Measurements from ENCODE around the gene TTC24. TPM values are rescaled to one million over a fixed set of nuclear protein-coding genes. Genes with fewer than 3 reads are reported as not detected.

The TTC24 gene
- total RNA-seq, 3 donors from 2014 or later: not detected

DNA sequence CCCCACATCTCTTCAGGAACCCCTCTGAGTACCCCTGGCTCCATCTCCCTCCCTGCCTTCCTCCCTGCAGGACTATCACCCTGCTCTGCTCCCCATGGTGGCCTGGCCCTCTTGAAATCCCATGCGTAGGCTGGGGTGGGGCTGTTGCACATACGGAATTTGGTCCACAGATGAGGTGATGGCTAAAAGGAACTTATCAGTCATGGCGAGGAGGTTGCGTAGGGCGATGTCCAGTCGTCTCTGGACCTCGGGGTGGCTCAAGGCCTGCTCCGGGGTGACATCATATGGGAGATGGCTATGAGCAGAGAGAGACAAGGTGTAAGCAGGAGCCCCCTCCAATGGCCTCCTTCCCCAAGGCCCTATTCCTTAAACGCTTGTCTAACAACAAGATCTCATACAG, 42.5 kb upstream of the TTC24 start:
- no peak overlapping the region for H3K4me3 ChIP-seq
- H3K9me3 ChIP-seq: no peaks in the 10 kb centered on the region
- no peak for DNase-seq (ENCODE audit: low spot score in 2 of 2)
- H3K4me1 ChIP-seq: no peaks in the 10 kb centered on the region
- intact Hi-C loops (cut with DNase I; ENCODE audit: low total_unique reads): no loop called here
- TF ChIP-seq POLR2AphosphoS5 (IDR thresholded peaks at IDR 0.05): no peak
- TF ChIP-seq, protein P1, sequence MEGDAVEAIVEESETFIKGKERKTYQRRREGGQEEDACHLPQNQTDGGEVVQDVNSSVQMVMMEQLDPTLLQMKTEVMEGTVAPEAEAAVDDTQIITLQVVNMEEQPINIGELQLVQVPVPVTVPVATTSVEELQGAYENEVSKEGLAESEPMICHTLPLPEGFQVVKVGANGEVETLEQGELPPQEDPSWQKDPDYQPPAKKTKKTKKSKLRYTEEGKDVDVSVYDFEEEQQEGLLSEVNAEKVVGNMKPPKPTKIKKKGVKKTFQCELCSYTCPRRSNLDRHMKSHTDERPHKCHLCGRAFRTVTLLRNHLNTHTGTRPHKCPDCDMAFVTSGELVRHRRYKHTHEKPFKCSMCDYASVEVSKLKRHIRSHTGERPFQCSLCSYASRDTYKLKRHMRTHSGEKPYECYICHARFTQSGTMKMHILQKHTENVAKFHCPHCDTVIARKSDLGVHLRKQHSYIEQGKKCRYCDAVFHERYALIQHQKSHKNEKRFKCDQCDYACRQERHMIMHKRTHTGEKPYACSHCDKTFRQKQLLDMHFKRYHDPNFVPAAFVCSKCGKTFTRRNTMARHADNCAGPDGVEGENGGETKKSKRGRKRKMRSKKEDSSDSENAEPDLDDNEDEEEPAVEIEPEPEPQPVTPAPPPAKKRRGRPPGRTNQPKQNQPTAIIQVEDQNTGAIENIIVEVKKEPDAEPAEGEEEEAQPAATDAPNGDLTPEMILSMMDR (IDR thresholded peaks at IDR 0.05): no peak
- no peak for TF ChIP-seq POLR2A (IDR thresholded peaks at IDR 0.05)
- no peaks in the 10 kb centered on the region for H3K27me3 ChIP-seq
- H3K36me3 ChIP-seq: no peaks in the 10 kb centered on the region
- H3K27ac ChIP-seq: no peak overlapping the region

DNA sequence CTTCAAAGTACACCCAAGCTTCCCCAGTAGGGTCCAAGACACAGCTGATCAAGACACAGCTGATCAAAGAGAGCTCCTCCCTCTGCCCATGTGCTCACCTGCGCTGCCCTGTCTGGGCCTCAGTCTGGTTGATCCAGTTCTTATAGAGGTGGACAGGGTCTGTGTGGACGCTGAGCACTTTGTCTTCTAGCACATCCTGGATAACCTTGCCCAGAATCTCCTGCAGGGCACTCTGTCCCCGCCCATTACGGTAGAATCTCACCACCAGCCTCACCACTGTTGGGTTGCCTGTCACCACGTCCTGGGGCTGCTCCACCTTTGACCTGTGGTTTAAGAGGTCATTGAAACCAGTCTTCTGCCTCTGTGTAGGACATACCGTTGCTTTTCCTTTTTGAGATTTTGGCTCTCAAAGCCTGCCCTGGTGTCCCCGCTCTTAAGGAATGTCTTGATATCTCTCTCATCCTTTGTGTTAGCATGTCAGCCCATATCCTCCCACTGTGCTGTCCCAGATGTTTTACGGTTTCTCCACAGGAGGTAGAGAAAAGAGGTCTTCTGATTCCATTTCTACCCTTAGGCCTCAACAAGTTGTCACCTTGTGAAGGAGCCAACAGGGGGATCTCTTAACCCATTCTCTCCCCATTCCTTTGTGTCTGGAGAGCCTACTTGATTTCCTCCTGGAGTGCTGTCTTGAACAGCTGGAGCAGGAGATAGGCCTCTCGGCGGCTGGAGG, 40.6 kb upstream of the TTC24 start:
- Histone ChIP-seq H3K27ac (no peak overlapping the region), H3K36me3 (no peaks in the 10 kb centered on the region), H3K4me3 (no peak overlapping the region), H3K27me3 (no peaks in the 10 kb centered on the region), H3K9me3 (no peaks in the 10 kb centered on the region), H3K4me1 (no peaks in the 10 kb centered on the region)
- intact Hi-C loops (cut with DNase I; ENCODE audit: low total_unique reads): no loop called here
- no peak for DNase-seq (ENCODE audit: low spot score in 2 of 2)
- TF ChIP-seq POLR2A (IDR thresholded peaks at IDR 0.05) (no peak), POLR2AphosphoS5 (IDR thresholded peaks at IDR 0.05) (no peak)
- TF ChIP-seq, protein P1 (IDR thresholded peaks at IDR 0.05): no peak

DNA sequence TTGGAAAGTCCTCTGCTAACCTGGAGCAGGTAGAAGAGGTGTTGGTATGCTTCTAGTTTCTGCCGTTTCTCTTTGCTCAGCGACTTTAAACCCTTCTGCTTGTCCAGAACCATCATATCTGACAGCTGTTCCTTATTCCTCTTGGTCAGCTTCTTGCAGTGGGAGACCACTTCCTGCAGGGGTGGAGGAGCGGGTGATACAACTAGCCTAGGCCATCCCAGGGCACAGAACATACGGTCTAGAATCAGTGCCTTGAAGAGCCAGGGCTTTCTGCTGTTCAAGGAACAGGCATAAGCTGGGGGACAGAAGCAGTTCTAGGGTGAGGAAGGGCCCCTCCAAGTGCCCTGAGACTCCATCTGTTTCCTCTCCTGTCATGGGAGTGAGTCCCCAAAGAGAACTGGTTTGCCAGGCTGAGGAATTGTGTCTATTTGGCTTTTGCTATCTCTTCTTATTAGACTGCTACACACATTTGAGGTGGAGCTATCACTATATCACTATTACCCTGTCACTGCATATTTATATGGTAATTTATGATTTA, 39.6 kb upstream of the TTC24 start:
- DNase-seq (ENCODE audit: low spot score in 2 of 2): no peak
- TF ChIP-seq, protein P1 (IDR thresholded peaks at IDR 0.05): no peak
- no peak for TF ChIP-seq POLR2AphosphoS5 (IDR thresholded peaks at IDR 0.05)
- no peak for TF ChIP-seq POLR2A (IDR thresholded peaks at IDR 0.05)
- H3K27ac ChIP-seq: no peak overlapping the region
- no peaks in the 10 kb centered on the region for H3K9me3 ChIP-seq
- no peaks in the 10 kb centered on the region for H3K36me3 ChIP-seq
- intact Hi-C loops (cut with DNase I; ENCODE audit: low total_unique reads): no loop called here
- no peaks in the 10 kb centered on the region for H3K4me1 ChIP-seq
- H3K4me3 ChIP-seq: no peak overlapping the region
- H3K27me3 ChIP-seq: no peaks in the 10 kb centered on the region

DNA sequence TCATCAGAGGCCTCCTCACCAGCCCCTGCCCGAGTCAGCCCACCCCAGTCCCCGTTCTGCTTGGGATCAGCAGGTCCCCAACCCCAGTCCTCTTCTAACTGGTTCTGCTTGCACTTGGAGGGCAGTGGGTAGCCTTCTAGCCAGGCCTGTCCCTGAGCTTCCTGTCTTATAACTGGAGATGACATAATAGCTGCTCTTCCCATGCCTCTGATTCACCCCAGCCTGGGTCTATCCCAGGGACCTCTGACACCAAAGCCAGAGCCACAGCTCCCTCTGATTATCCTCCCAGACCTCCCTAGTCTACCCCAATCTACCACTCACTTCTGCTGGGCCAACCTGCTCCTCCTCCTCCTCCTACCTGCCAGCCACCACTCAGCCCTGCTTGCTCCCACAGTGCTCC, 38.6 kb upstream of the TTC24 start:
- H3K27me3 ChIP-seq: no peaks in the 10 kb centered on the region
- no peak overlapping the region for H3K27ac ChIP-seq
- H3K36me3 ChIP-seq: no peaks in the 10 kb centered on the region
- TF ChIP-seq, protein P1 (IDR thresholded peaks at IDR 0.05): no peak
- TF ChIP-seq POLR2A (IDR thresholded peaks at IDR 0.05) (no peak), POLR2AphosphoS5 (IDR thresholded peaks at IDR 0.05) (no peak)
- intact Hi-C loops (cut with DNase I; ENCODE audit: low total_unique reads): no loop called here
- DNase-seq (ENCODE audit: low spot score in 2 of 2): no peak
- no peaks in the 10 kb centered on the region for H3K4me1 ChIP-seq
- no peaks in the 10 kb centered on the region for H3K9me3 ChIP-seq
- no peak overlapping the region for H3K4me3 ChIP-seq

DNA sequence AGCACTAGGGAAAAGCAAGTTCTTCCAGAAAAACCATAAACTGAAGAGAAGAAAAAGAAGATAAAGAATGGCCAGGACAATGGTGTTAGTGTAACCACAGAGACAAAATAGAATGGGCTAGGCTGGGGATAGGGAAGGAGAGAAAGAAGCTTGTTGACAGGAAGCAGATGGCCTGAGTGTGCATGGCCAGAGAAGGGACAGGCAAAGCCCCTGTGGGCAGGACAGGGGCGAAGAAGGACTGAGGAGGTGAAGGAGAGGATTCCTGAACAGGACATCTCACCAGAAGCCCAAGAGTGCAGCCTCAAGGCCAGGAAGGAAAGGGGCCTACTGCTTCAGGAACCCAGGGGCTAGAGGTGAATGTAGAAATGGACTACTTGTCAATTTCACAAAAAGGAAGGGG, 36.5 kb upstream of the TTC24 start:
- no peaks in the 10 kb centered on the region for H3K4me1 ChIP-seq
- H3K9me3 ChIP-seq: no peaks in the 10 kb centered on the region
- no peaks in the 10 kb centered on the region for H3K36me3 ChIP-seq
- intact Hi-C loops (cut with DNase I; ENCODE audit: low total_unique reads): no loop called here
- H3K4me3 ChIP-seq: no peak overlapping the region
- H3K27me3 ChIP-seq: no peaks in the 10 kb centered on the region
- no peak for DNase-seq (ENCODE audit: low spot score in 2 of 2)
- TF ChIP-seq POLR2A (IDR thresholded peaks at IDR 0.05) (no peak), POLR2AphosphoS5 (IDR thresholded peaks at IDR 0.05) (no peak)
- TF ChIP-seq, protein P1 (IDR thresholded peaks at IDR 0.05): no peak
- H3K27ac ChIP-seq: no peak overlapping the region

Data from breast epithelium (tissue), 4 donors.